Measurements from ENCODE around the gene USP25.

The USP25 gene

GRCh38 chr21:15868940-15869339 lies 139.2 kb downstream of the USP25 start:
- DNase-seq (ENCODE audit: low spot score), result no peak

GRCh38 chr21:15870819-15871218 lies 141.0 kb downstream of the USP25 start:
- no peak for DNase-seq (ENCODE audit: low spot score)

- no peak for DNase-seq (ENCODE audit: low spot score)
These were observed 142.5 kb downstream of the USP25 start for GRCh38 chr21:15872236-15872635.

- DNase-seq (ENCODE audit: low spot score), result no peak
These were observed 144.8 kb downstream of the USP25 start for GRCh38 chr21:15874615-15875014.

GRCh38 chr21:15875286-15875685 lies 145.5 kb downstream of the USP25 start:
- DNase-seq (ENCODE audit: low spot score), result no peak

GRCh38 chr21:15893902-15894301 lies 164.1 kb downstream of the USP25 start:
- no peak for DNase-seq (ENCODE audit: low spot score)

GRCh38 chr21:15894596-15894995 lies 164.8 kb downstream of the USP25 start:
- no peak for DNase-seq (ENCODE audit: low spot score)

- no peak for DNase-seq (ENCODE audit: low spot score)
These were observed 165.6 kb downstream of the USP25 start for GRCh38 chr21:15895142-15896106.

GRCh38 chr21:15896501-15896900 lies 166.7 kb downstream of the USP25 start:
- no peak for DNase-seq (ENCODE audit: low spot score)

- no peak for DNase-seq (ENCODE audit: low spot score)
These were observed 174.6 kb downstream of the USP25 start for GRCh38 chr21:15904389-15904788.

- DNase-seq (ENCODE audit: low spot score), result no peak
These were observed 178.4 kb downstream of the USP25 start for GRCh38 chr21:15908187-15908586.

GRCh38 chr21:15928196-15928595 lies 198.4 kb downstream of the USP25 start:
- no peak for DNase-seq (ENCODE audit: low spot score)

- no peak for DNase-seq (ENCODE audit: low spot score)
These were observed 199.1 kb downstream of the USP25 start for GRCh38 chr21:15928686-15929425.

GRCh38 chr21:15929536-15929935 lies 199.8 kb downstream of the USP25 start:
- no peak for DNase-seq (ENCODE audit: low spot score)

All from iPS-NIHi11 (cell line).